HCT116 (cell line): ENCODE results near the gene ABCC2.

Source experiments
- EZH2 ChIP-seq: fragments of 200-600 bp; sonication (generic); IDR thresholded peaks from 2 replicates; pipeline ENCODE4 v1.6.1; 2017; ENCODE audit warnings: antibody characterized with exemption, mixed run types
- SRF ChIP-seq: IDR thresholded peaks from 2 replicates; pipeline ENCODE4 v1.6.1; 2012; ENCODE audit warnings: low read depth
- TF ChIP-seq, protein P1 (sequence below), 3 experiments: fragments of 200-600 bp in 1 of 3; sonication (generic) in 1 of 3; IDR thresholded peaks in 2 of 3; conservative IDR thresholded peaks in 1 of 3; 2 replicates each; pipeline ENCODE4 v1.5.1; 2012 to 2017; ENCODE audit warnings: low read depth in 2 of 3, low read length in 2 of 3, antibody characterized with exemption in 1 of 3, borderline replicate concordance in 1 of 3, control low read depth in 1 of 3, mild to moderate bottlenecking in 1 of 3, mixed read lengths in 1 of 3, mixed run types in 1 of 3, moderate library complexity in 1 of 3; ENCODE audit not compliant: insufficient read depth in 1 of 3

GRCh38 chr10:99854860-99855259 is 72.4 kb downstream of the ABCC2 start:
- no peak for TF ChIP-seq SRF
- TF ChIP-seq, protein P1, sequence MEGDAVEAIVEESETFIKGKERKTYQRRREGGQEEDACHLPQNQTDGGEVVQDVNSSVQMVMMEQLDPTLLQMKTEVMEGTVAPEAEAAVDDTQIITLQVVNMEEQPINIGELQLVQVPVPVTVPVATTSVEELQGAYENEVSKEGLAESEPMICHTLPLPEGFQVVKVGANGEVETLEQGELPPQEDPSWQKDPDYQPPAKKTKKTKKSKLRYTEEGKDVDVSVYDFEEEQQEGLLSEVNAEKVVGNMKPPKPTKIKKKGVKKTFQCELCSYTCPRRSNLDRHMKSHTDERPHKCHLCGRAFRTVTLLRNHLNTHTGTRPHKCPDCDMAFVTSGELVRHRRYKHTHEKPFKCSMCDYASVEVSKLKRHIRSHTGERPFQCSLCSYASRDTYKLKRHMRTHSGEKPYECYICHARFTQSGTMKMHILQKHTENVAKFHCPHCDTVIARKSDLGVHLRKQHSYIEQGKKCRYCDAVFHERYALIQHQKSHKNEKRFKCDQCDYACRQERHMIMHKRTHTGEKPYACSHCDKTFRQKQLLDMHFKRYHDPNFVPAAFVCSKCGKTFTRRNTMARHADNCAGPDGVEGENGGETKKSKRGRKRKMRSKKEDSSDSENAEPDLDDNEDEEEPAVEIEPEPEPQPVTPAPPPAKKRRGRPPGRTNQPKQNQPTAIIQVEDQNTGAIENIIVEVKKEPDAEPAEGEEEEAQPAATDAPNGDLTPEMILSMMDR (IDR thresholded peaks at IDR 0.05 in 2 of 3, conservative IDR thresholded peaks at IDR 0.05 in 1 of 3; ENCODE audit: borderline replicate concordance in 1 of 3, insufficient read depth in 1 of 3, low read depth in 2 of 3, low read length in 2 of 3), result peak; percentile 60 to 81 (median 71)
- no peak for TF ChIP-seq EZH2
